HepG2 (cell line): ENCODE data around the gene GLYATL1B. TPM values are rescaled to one million over a fixed set of nuclear protein-coding genes. Genes with fewer than 3 reads are reported as not detected.

Experiments used
- ELF3 ChIP-seq: IDR thresholded peaks from 2 replicates; pipeline ENCODE4 v1.6.1; 2016; ENCODE audit warnings: missing genetic modification reagents, missing compliant biosample characterization
- ETV5 ChIP-seq: IDR thresholded peaks from 2 replicates; pipeline ENCODE4 v1.6.1; 2018; ENCODE audit warnings: missing biosample characterization, missing genetic modification reagents, inconsistent platforms, borderline replicate concordance
- FOXJ3 ChIP-seq: sonication (generic); formaldehyde crosslinking; IDR thresholded peaks from 2 replicates; pipeline ENCODE4 v1.4.0; 2020; ENCODE audit warnings: missing genetic modification reagents, mild to moderate bottlenecking, borderline replicate concordance
- GLI4 ChIP-seq: sonication (generic); formaldehyde crosslinking; IDR thresholded peaks from 2 replicates; pipeline ENCODE4 v1.5.1; 2020; ENCODE audit warnings: missing genetic modification reagents, mild to moderate bottlenecking, moderate library complexity, borderline replicate concordance
- KAT7 ChIP-seq: IDR thresholded peaks from 2 replicates; pipeline ENCODE4 v1.6.1; 2018; ENCODE audit warnings: borderline replicate concordance, missing compliant biosample characterization
- MIER3 ChIP-seq: IDR thresholded peaks from 2 replicates; pipeline ENCODE4 v1.6.1; 2016; ENCODE audit warnings: missing compliant biosample characterization, borderline replicate concordance
- PAX8 ChIP-seq: sonication (generic); formaldehyde crosslinking; IDR thresholded peaks from 2 replicates; pipeline ENCODE4 v1.8.0; 2022; ENCODE audit warnings: mild to moderate bottlenecking, missing genetic modification reagents, borderline replicate concordance
- THYN1 ChIP-seq: sonication (generic); formaldehyde crosslinking; IDR thresholded peaks from 2 replicates; pipeline ENCODE4 v1.8.1; 2023; ENCODE audit warnings: low read depth, mild to moderate bottlenecking, moderate library complexity, missing genetic modification reagents, borderline replicate concordance
- ZNF234 ChIP-seq: sonication (generic); formaldehyde crosslinking; conservative IDR thresholded peaks from 2 replicates; pipeline ENCODE4 v1.5.1; 2020; ENCODE audit warnings: mild to moderate bottlenecking, missing genetic modification reagents
- ZNF562 ChIP-seq: sonication (generic); formaldehyde crosslinking; IDR thresholded peaks from 2 replicates; pipeline ENCODE4 v1.8.0; 2022; ENCODE audit warnings: missing genetic modification reagents, borderline replicate concordance
- ZNF569 ChIP-seq: sonication (generic); formaldehyde crosslinking; IDR thresholded peaks from 2 replicates; pipeline ENCODE4 v1.5.0; 2020; ENCODE audit warnings: mild to moderate bottlenecking, missing genetic modification reagents, moderate library complexity, borderline replicate concordance
- ZNF614 ChIP-seq: IDR thresholded peaks from 2 replicates; pipeline ENCODE4 v1.6.1; 2018; ENCODE audit warnings: missing biosample characterization, missing genetic modification reagents, inconsistent platforms, borderline replicate concordance
- polyA plus RNA-seq, 8 experiments: library from polyadenylated mRNA; depleted of rRNA in 3 of 8; stranded (reverse) in 7 of 8; unstranded in 1 of 8; fragments of >200 nt; fragmentation: Illumina TruSeq in 4 of 8; extraction: Trizol in 4 of 8; gene quantifications; 2 replicates each; pipeline versions ENCODE4 v1.2.1 to v1.2.3, GENCODE V29; 2011 to 2016; ENCODE audit warnings: low read depth in 4 of 8, missing spikeins in 1 of 8, mixed read lengths in 1 of 8; ENCODE audit not compliant: insufficient read depth in 1 of 8
- total RNA-seq, 5 experiments: library from RNA; depleted of rRNA; stranded (reverse); fragments of >200 nt; fragmentation: Illumina TruSeq; extraction: Trizol; gene quantifications; 2 replicates each; pipeline ENCODE4 v1.2.3, GENCODE V29; 2016; ENCODE audit warnings: low read depth in 1 of 5
- TF ChIP-seq, protein P1 (sequence below), 2 experiments: sonication (generic) in 1 of 2; formaldehyde crosslinking in 1 of 2; IDR thresholded peaks; 2 replicates each; pipeline versions ENCODE4 v1.4.0 to v1.6.1; 2018 to 2020; ENCODE audit warnings: missing genetic modification reagents in 2 of 2, borderline replicate concordance in 1 of 2, low read depth in 1 of 2, mild to moderate bottlenecking in 1 of 2, missing biosample characterization in 1 of 2
- TF ChIP-seq, protein P2 (sequence below): sonication (generic); formaldehyde crosslinking; IDR thresholded peaks from 2 replicates; pipeline ENCODE4 v1.4.0; 2020; ENCODE audit warnings: missing genetic modification reagents, borderline replicate concordance
- TF ChIP-seq, protein P3 (sequence below): sonication (generic); formaldehyde crosslinking; IDR thresholded peaks from 2 replicates; pipeline ENCODE4 v1.5.0; 2020; ENCODE audit warnings: missing genetic modification reagents
- TF ChIP-seq, protein P4 (sequence below): sonication (generic); formaldehyde crosslinking; IDR thresholded peaks from 2 replicates; pipeline ENCODE4 v1.8.1; 2023; ENCODE audit warnings: mild to moderate bottlenecking, inconsistent platforms, moderate library complexity, missing genetic modification reagents, borderline replicate concordance
- TF ChIP-seq, protein P5 (sequence below): sonication (generic); formaldehyde crosslinking; IDR thresholded peaks from 2 replicates; pipeline ENCODE4 v1.9.0; 2021; ENCODE audit warnings: missing genetic modification reagents, mild to moderate bottlenecking, borderline replicate concordance

GLYATL1B gene
- total and polyA plus RNA-seq, 2 of the 13 experiments (the other 11 are each of a cell fraction or from before 2014, with no cell fraction given) = not detected

DNA sequence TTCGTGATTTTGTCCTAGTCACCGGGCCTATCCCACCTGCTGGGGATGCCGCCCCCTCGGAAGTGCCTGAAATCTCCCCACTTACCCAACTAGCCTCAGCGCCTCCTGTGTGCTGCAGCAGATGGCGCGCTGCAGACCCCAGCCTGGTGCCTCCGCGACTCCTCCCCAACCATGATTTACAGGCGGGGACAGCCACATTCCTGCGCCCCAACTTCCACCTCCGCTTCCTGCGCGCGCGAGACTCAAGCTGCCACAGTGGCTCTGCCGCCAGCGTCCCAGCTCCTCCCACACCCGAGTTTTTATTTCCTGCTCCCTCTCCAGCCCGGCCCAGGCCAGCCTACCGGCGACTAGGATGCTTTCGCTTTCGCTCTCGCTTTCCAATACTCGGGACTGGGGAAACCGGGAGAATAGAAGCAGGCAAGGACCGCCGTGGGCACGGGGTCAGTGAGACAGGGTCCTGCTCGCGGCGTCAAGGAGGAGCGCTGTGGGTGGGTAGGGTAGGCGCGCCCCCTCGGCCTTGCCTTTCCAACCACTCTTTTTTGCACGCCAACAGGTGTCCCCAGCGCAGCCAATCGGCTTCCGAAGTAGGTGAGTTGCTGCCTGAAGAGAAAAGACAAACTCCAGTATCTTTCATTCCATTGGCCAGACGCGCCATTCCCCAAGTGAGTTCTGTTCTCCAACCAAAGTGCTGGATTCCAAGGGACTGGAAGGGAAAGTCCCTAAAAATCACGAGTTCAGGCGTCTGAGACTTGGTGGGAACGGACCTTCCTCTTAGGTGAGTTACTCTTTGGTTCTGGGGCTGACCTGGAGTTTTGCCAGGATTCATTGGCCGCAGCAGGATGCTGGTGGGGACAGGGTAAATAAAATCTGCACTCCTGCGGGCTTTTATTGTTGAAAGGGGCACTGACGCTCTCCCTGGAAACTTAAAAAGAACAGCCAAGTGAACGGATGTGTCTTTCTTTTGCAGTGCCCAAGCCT lies 56.7 kb downstream of the GLYATL1B start, which contains the start of gene FAM111A (continued):
- TF ChIP-seq, protein P1, sequence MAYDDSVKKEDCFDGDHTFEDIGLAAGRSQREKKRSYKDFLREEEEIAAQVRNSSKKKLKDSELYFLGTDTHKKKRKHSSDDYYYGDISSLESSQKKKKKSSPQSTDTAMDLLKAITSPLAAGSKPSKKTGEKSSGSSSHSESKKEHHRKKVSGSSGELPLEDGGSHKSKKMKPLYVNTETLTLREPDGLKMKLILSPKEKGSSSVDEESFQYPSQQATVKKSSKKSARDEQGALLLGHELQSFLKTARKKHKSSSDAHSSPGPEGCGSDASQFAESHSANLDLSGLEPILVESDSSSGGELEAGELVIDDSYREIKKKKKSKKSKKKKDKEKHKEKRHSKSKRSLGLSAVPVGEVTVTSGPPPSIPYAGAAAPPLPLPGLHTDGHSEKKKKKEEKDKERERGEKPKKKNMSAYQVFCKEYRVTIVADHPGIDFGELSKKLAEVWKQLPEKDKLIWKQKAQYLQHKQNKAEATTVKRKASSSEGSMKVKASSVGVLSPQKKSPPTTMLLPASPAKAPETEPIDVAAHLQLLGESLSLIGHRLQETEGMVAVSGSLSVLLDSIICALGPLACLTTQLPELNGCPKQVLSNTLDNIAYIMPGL (CRISPR knock-in tag; IDR thresholded peaks at IDR 0.05; ENCODE audit: borderline replicate concordance in 1 of 2, low read depth in 1 of 2) = peak; percentile 58 to 87; a peak in 2 of 4 replicates
- TF ChIP-seq THYN1 = no peak
- no peak for TF ChIP-seq ZNF569 (CRISPR knock-in tag)
- TF ChIP-seq ZNF614 (CRISPR knock-in tag) = 0 out of 2 replicates have a peak, but pooled peaks have one; percentile 34
- TF ChIP-seq, protein P2, sequence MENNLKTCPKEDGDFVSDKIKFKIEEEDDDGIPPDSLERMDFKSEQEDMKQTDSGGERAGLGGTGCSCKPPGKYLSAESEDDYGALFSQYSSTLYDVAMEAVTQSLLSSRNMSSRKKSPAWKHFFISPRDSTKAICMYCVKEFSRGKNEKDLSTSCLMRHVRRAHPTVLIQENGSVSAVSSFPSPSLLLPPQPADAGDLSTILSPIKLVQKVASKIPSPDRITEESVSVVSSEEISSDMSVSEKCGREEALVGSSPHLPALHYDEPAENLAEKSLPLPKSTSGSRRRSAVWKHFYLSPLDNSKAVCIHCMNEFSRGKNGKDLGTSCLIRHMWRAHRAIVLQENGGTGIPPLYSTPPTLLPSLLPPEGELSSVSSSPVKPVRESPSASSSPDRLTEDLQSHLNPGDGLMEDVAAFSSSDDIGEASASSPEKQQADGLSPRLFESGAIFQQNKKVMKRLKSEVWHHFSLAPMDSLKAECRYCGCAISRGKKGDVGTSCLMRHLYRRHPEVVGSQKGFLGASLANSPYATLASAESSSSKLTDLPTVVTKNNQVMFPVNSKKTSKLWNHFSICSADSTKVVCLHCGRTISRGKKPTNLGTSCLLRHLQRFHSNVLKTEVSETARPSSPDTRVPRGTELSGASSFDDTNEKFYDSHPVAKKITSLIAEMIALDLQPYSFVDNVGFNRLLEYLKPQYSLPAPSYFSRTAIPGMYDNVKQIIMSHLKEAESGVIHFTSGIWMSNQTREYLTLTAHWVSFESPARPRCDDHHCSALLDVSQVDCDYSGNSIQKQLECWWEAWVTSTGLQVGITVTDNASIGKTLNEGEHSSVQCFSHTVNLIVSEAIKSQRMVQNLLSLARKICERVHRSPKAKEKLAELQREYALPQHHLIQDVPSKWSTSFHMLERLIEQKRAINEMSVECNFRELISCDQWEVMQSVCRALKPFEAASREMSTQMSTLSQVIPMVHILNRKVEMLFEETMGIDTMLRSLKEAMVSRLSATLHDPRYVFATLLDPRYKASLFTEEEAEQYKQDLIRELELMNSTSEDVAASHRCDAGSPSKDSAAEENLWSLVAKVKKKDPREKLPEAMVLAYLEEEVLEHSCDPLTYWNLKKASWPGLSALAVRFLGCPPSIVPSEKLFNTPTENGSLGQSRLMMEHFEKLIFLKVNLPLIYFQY (CRISPR knock-in tag) = no peak
- TF ChIP-seq, protein P3, sequence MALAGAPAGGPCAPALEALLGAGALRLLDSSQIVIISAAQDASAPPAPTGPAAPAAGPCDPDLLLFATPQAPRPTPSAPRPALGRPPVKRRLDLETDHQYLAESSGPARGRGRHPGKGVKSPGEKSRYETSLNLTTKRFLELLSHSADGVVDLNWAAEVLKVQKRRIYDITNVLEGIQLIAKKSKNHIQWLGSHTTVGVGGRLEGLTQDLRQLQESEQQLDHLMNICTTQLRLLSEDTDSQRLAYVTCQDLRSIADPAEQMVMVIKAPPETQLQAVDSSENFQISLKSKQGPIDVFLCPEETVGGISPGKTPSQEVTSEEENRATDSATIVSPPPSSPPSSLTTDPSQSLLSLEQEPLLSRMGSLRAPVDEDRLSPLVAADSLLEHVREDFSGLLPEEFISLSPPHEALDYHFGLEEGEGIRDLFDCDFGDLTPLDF (CRISPR knock-in tag) = peak; percentile 69
- TF ChIP-seq, protein P4, sequence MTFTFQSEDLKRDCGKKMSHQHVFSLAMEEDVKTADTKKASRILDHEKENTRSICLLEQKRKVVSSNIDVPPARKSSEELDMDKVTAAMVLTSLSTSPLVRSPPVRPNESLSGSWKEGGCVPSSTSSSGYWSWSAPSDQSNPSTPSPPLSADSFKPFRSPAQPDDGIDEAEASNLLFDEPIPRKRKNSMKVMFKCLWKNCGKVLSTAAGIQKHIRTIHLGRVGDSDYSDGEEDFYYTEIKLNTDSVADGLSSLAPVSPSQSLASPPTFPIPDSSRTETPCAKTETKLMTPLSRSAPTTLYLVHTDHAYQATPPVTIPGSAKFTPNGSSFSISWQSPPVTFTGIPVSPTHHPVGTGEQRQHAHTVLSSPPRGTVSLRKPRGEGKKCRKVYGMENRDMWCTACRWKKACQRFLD (CRISPR knock-in tag) = no peak
- TF ChIP-seq ELF3 (CRISPR knock-in tag) = peak; percentile 54; the same call in 1 of the 2 replicates
- TF ChIP-seq, protein P5, sequence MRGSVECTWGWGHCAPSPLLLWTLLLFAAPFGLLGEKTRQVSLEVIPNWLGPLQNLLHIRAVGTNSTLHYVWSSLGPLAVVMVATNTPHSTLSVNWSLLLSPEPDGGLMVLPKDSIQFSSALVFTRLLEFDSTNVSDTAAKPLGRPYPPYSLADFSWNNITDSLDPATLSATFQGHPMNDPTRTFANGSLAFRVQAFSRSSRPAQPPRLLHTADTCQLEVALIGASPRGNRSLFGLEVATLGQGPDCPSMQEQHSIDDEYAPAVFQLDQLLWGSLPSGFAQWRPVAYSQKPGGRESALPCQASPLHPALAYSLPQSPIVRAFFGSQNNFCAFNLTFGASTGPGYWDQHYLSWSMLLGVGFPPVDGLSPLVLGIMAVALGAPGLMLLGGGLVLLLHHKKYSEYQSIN = no peak
- no peak for TF ChIP-seq PAX8 (CRISPR knock-in tag)
- no peak for TF ChIP-seq ZNF562 (CRISPR knock-in tag)
- peak; percentile 63; the same call in 1 of the 2 replicates for TF ChIP-seq ETV5 (CRISPR knock-in tag)
- peak; percentile 42; the same call in 1 of the 2 replicates for TF ChIP-seq KAT7 (CRISPR knock-in tag)
- TF ChIP-seq MIER3 (CRISPR knock-in tag) = peak; percentile 15; the same call in 1 of the 2 replicates
- no peak for TF ChIP-seq ZNF234 (CRISPR knock-in tag)
- peak; percentile 19; the same call in 1 of the 2 replicates for TF ChIP-seq FOXJ3 (CRISPR knock-in tag)
- TF ChIP-seq GLI4 = no peak
